ENCODE measurements around the gene MAP1B.

GRCh38 chr5:72177538-72177937 is 70.3 kb downstream of the MAP1B start:
- TF ChIP-seq, protein P1, sequence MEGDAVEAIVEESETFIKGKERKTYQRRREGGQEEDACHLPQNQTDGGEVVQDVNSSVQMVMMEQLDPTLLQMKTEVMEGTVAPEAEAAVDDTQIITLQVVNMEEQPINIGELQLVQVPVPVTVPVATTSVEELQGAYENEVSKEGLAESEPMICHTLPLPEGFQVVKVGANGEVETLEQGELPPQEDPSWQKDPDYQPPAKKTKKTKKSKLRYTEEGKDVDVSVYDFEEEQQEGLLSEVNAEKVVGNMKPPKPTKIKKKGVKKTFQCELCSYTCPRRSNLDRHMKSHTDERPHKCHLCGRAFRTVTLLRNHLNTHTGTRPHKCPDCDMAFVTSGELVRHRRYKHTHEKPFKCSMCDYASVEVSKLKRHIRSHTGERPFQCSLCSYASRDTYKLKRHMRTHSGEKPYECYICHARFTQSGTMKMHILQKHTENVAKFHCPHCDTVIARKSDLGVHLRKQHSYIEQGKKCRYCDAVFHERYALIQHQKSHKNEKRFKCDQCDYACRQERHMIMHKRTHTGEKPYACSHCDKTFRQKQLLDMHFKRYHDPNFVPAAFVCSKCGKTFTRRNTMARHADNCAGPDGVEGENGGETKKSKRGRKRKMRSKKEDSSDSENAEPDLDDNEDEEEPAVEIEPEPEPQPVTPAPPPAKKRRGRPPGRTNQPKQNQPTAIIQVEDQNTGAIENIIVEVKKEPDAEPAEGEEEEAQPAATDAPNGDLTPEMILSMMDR (IDR thresholded peaks at IDR 0.05): no peak
- TF ChIP-seq EZH2phosphoT487 (IDR thresholded peaks at IDR 0.05): no peak
